IPS DF 6.9 (cell line): ENCODE data around the gene MACROD2.

Experiments
- DNase-seq: peaks from one replicate; pipeline ENCODE4 v3.0.0-alpha.2; 2013; ENCODE audit warnings: low read depth, low spot score
- H3K27ac ChIP-seq: one replicate; pipeline ENCODE4 v1.5.1; 2013; ENCODE audit warnings: low read length, control low read depth
- H3K27me3 ChIP-seq: 2 replicates; pipeline ENCODE4 v1.6.1; 2013; ENCODE audit warnings: mild to moderate bottlenecking, low read length; ENCODE audit not compliant: control insufficient read depth, insufficient read depth
- H3K36me3 ChIP-seq: 2 replicates; pipeline ENCODE4 v1.6.1; 2013; ENCODE audit warnings: low read length; ENCODE audit not compliant: control insufficient read depth, insufficient read depth
- H3K4me1 ChIP-seq: 2 replicates; pipeline ENCODE4 v1.6.1; 2013; ENCODE audit warnings: low read length; ENCODE audit not compliant: control insufficient read depth, insufficient read depth
- H3K4me3 ChIP-seq: 2 replicates; pipeline ENCODE4 v1.5.1; 2013; ENCODE audit warnings: mild to moderate bottlenecking, low read length
- H3K9me3 ChIP-seq: 2 replicates; pipeline ENCODE4 v1.6.1; 2013; ENCODE audit warnings: low read length, inconsistent platforms; ENCODE audit not compliant: control insufficient read depth, insufficient read depth
- WGBS: extraction: QIAGEN DNeasy Blood & Tissue Kit; methylation state at CpG from one replicate; pipeline ENCODE4 v1.1.7; 2013; ENCODE audit warnings: mixed read lengths, missing lambda C conversion rate; ENCODE audit not compliant: insufficient read length, insufficient coverage; 5-methylcytosine and 5-hydroxymethylcytosine counted together

Gene MACROD2

DNA sequence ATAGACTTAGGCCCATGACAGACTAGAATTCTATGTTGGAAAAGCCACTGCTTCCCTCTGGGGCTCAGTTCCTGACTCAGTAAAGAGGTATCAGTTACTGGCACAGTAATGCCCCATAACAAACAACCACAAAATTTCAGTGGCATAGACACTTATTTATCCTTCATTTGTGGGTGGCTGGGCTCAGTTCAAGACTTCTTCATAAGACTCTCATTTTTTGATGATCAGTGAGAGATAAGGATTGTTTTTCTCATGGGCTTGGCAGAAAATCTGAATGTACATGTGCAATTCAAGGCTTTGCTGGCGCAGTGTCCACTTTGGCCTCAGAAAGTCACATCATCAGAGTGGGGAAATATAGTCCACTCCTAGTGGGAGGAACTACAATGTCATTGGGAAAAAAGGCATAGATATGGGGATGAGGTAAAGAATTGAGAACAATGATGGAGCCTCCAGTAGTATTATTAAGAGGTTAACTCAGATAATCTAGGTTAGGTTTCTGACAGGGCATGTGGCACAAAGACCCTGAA, 726.7 kb downstream of the MACROD2 start:
- H3K9me3 ChIP-seq = no peaks in the 10 kb centered on the region
- no peak overlapping the region for H3K4me3 ChIP-seq
- no peaks in the 10 kb centered on the region; the same call in none of the 2 replicates for H3K4me1 ChIP-seq
- no CpG with 5 or more reads among the region's 1 CpG for WGBS
- no peak for DNase-seq
- no peak overlapping the region for H3K27ac ChIP-seq
- no peaks in the 10 kb centered on the region for H3K36me3 ChIP-seq
- H3K27me3 ChIP-seq = no peaks in the 10 kb centered on the region

DNA sequence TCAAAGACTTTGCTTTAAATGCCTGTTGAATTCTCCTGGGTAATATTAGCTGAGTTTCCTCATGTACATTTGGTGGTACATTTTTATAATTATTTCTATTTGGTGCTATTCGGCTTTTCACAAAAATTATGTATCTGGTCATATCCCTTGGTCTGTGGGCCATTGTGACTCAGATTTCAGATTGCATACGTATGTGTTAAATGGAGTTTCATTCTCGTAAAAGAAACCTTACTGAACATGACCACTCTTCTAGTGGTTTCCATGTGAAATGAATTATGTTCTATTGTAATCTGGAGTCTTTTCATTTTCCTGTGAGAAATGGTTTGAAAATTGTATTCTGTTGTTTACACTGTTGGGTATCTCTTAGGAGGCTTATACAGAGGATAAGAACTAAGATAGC, 728.3 kb downstream of the MACROD2 start:
- Histone ChIP-seq H3K36me3 (no peaks in the 10 kb centered on the region), H3K9me3 (no peaks in the 10 kb centered on the region), H3K4me3 (no peak overlapping the region), H3K4me1 (no peaks in the 10 kb centered on the region), H3K27ac (no peak overlapping the region), H3K27me3 (no peaks in the 10 kb centered on the region)
- no CpG with 5 or more reads among the region's 3 CpGs for WGBS
- no peak for DNase-seq

DNA sequence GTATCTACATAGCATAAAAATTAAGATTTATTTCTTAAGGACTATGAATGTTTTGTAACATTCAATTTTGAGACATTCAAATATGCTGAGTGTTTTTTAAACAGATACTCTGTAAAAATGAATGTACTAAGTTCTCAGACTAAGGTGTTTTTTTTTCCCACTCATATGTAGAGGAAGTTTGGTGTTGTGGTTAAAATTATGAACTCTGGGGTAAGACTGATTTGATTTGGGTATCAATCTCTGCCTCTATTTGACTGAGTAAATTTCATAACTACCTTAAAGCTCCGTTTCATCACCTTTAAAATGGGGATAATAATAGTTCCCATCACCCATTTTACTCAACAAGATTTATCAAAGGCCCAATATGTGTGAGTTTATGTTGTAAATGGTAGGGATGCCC, 728.7 kb downstream of the MACROD2 start:
- no peaks in the 10 kb centered on the region for H3K9me3 ChIP-seq
- no peak overlapping the region for H3K27ac ChIP-seq
- H3K27me3 ChIP-seq = no peaks in the 10 kb centered on the region
- no peak overlapping the region for H3K4me3 ChIP-seq
- WGBS = no CpG with 5 or more reads among the region's 1 CpG
- H3K36me3 ChIP-seq = no peaks in the 10 kb centered on the region
- no peak for DNase-seq
- H3K4me1 ChIP-seq = no peaks in the 10 kb centered on the region

DNA sequence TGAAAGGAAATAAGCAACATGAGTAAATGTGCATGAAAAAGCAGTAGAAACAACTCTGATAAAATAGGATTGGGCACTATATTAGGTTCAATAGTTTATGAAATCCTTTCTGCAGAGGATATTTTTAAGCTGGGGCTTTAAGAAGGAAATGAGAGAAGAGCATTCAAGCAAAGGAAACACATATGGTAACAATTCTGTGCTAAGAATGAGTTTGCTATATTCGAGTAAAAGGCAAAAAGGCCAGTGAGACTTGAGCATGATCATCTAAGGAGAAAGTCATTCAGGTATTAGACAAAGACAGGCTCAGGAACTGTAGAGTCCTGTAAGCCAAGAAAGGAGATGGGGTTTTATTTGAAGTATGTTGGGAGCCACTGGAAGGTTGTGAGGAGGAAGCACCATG, 729.2 kb downstream of the MACROD2 start:
- Histone ChIP-seq H3K27ac (no peak overlapping the region), H3K9me3 (no peaks in the 10 kb centered on the region), H3K36me3 (no peaks in the 10 kb centered on the region), H3K4me3 (no peak overlapping the region), H3K4me1 (no peaks in the 10 kb centered on the region), H3K27me3 (no peaks in the 10 kb centered on the region)
- DNase-seq = no peak
- no CpG with 5 or more reads among the region's 1 CpG for WGBS

DNA sequence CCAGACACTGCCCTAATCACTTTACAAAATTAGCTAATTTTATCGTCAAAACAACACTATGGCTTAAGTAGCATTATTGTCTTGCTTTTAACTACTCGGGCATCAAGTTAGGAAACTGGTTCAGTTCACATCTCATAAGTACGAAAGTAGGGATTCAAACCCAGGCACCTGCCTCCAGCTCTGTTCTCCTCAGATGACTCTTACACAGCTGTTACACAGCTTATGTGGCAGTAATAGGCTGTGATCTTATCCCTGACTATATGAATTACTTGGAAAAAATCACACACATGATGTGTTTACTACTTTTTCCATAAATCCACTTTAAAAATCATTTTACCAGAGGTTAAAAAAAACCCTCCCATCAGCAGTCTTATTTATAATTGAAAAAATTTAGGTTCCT, 731.3 kb downstream of the MACROD2 start:
- Histone ChIP-seq H3K9me3 (no peaks in the 10 kb centered on the region), H3K4me1 (no peaks in the 10 kb centered on the region), H3K4me3 (no peak overlapping the region), H3K27ac (no peak overlapping the region), H3K27me3 (no peaks in the 10 kb centered on the region), H3K36me3 (no peaks in the 10 kb centered on the region)
- DNase-seq = no peak
- no CpG with 5 or more reads among the region's 3 CpGs for WGBS

DNA sequence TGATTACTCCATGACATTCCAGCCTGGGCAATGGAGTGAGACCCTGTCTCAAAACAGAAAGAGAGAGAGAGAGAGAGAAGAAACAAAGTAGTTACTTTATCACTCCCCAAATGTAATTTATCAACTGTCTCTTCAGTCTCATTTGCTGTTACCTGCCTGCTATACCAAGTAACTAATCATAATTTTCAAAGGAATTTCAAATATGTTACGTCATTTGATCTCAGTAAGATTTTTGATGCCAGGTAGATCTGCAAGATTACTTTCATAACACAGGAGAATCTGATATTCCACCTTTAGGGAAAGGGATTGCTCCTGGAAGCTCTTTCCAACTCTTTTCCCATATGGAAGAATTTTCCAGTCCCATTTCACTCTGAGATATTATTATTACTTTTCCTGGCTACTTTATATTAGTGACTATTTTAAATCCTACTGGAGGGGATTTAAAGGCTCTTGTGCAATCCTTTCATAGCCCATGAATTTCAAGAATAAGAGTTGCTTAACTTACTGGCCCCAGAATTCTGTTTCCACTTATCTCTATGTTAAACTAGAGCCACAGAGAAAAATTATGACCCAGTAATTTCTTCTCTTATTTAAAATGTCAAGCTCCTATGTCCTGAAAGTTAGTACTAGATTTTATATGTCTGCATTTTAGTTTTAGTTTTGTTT, 732.3 kb downstream of the MACROD2 start:
- no peak for DNase-seq
- Histone ChIP-seq H3K4me3 (no peak overlapping the region), H3K36me3 (no peaks in the 10 kb centered on the region), H3K4me1 (no peaks in the 10 kb centered on the region), H3K9me3 (no peaks in the 10 kb centered on the region), H3K27ac (no peak overlapping the region), H3K27me3 (no peaks in the 10 kb centered on the region)
- WGBS = no CpG with 5 or more reads among the region's 1 CpG

DNA sequence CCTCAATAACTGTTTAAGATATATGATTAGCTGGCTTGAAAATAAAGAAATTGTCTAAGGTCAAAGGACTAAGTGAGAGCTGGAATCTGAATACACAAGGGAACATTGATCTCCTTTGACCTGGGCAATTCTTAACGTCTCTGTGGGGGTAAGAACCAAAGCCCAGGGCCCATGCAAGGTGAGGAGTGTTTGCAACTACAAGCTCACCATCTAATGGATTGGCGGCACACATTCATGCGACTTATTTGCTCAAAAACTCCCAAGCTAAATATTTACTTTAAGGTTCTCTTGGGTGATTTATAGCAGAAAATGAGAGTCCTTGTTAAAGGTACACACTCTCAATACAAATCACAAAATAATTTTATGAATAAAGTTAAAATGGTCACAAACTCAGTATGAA, 734.1 kb downstream of the MACROD2 start:
- no peak for DNase-seq
- Histone ChIP-seq H3K4me3 (no peak overlapping the region), H3K27ac (no peak overlapping the region), H3K4me1 (no peaks in the 10 kb centered on the region), H3K9me3 (no peaks in the 10 kb centered on the region), H3K27me3 (no peaks in the 10 kb centered on the region), H3K36me3 (no peaks in the 10 kb centered on the region)
- no CpG with 5 or more reads among the region's 3 CpGs for WGBS

DNA sequence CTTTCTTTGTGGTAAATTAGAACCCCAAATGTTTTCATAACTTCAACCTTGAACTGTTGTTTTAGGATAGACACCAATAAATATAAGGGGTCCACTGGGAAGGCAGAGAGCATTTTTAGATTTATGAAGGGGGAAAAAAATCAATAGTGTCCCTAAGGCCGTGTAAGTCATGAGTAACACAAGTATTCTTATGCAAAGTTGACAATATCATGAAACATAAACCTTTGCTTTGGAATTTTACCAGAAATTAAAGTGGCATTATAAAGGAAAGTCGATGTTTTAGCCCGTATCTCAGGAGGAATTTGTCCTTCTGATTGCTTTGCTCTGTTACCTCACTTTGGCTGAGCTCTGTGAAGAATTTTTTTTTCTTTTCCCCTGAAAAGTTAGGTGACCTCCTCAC, 737.0 kb downstream of the MACROD2 start:
- H3K4me3 ChIP-seq = no peak overlapping the region
- no peaks in the 10 kb centered on the region for H3K4me1 ChIP-seq
- no CpG with 5 or more reads among the region's 3 CpGs for WGBS
- no peak overlapping the region for H3K27ac ChIP-seq
- no peaks in the 10 kb centered on the region for H3K36me3 ChIP-seq
- no peaks in the 10 kb centered on the region for H3K9me3 ChIP-seq
- no peak for DNase-seq
- no peaks in the 10 kb centered on the region for H3K27me3 ChIP-seq

DNA sequence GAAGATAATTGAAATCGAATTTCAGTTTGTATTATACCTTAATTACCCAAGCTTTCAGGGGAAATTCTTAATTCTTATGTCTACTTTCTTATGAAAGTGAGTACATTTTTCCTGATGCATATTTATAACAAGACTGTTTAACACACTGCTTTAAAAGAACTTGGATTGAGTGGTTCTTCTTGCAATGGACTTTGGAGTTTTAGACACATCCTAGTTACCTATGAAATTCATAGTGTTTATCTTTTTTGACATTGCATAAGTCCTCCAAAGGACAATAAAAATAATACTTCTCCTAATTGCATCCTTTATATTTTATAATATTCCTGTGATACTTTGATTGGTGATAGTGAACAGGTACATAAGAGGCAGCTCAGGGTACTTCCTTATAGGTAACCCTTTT, 737.7 kb downstream of the MACROD2 start:
- no peak for DNase-seq
- Histone ChIP-seq H3K9me3 (no peaks in the 10 kb centered on the region), H3K27me3 (no peaks in the 10 kb centered on the region), H3K4me1 (no peaks in the 10 kb centered on the region), H3K4me3 (no peak overlapping the region), H3K36me3 (no peaks in the 10 kb centered on the region), H3K27ac (no peak overlapping the region)
- no CpG with 5 or more reads among the region's 1 CpG for WGBS

DNA sequence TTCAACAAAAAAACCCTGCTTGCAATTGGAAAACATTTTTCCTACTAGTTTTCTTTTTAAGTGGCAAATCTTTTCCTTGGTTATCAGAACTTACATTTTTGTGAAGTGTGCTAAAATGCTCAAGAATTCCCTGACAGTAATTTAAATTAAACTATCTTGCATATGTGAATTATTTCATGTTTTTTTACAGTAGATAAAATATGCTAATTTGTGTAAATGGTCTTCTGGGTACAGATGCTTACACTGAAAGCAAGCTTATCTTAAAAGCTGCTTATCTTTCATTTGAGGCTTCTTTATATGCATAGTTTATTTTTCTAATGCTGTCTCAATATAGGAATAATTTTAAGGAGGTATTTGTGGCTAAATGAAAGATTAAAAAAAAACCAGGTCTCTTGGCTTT, 745.1 kb downstream of the MACROD2 start:
- Histone ChIP-seq H3K27me3 (no peaks in the 10 kb centered on the region), H3K9me3 (no peaks in the 10 kb centered on the region), H3K36me3 (no peaks in the 10 kb centered on the region), H3K27ac (no peak overlapping the region), H3K4me1 (no peaks in the 10 kb centered on the region), H3K4me3 (no peak overlapping the region)
- DNase-seq = no peak

DNA sequence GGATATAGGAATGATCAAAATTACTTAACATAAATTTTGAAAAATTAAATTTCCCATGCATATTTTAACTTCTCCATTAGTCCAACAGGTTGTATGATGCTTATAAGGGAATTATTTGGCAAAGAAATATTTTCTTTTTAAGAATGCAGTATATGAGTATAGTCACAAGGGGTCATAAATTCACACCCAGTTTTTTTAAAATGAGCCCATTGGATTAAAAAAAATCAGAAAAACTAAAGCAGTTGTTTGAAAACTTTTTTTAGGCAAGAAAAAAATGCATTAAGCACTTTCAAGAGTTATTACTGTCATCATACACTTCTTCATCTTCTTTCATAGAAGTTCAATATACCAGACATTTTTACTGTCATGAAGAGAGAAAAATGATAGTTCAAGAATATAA, 746.3 kb downstream of the MACROD2 start:
- Histone ChIP-seq H3K36me3 (no peaks in the 10 kb centered on the region), H3K4me3 (no peak overlapping the region), H3K27me3 (no peaks in the 10 kb centered on the region), H3K4me1 (no peaks in the 10 kb centered on the region), H3K9me3 (no peaks in the 10 kb centered on the region), H3K27ac (no peak overlapping the region)
- no peak for DNase-seq
